Stimulated activated CD4-positive, alpha-beta T cell treated with anti-CD3 and anti-CD28 coated beads, Interleukin-2, amount 100 ng/mL, for 24 hours (primary cell): ENCODE measurements around the gene TOR1AIP2.
"Not testable (repeated sequence)": the region's sequence is repeated elsewhere in the genome, so short reads cannot be mapped to it uniquely, and the experiment has no call there.

Experiments
- DNase-seq, 2 donors: peaks; one replicate each; pipeline ENCODE4 v3.0.0-alpha.2; 2020

The TOR1AIP2 gene

DNA sequence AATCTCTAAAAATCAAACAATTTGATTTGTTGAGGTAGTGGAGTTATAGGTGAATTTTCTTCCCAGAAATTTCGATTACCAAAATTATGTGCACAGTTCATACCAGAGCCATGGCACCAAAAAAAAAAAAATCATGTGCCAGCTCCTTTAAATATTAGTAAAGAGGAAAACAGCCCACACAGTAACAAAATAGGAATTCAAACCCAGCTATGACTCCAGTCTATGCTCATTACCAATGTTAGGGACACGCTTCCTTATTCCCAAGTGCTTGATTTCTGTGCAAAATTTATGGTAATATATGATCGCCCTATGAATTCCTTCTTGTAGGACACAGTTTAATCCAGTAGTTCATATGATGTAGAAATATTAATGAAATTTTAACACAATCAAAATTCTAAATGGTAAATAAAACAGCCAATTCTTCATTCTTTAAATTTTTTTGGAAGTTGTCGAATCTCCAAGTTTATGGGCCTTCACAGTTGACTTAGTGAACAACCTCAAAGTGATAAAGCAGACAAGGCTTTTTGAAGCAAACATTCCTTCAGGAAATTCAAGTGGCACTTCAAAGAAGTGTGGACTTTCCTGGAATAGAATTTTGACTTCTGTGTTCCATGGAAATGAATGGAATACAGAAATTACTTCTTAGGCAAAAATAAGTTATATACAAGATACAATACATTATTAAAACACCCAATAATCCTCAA is 1.9 kb downstream of the TOR1AIP2 start:
- no peak for DNase-seq

DNA sequence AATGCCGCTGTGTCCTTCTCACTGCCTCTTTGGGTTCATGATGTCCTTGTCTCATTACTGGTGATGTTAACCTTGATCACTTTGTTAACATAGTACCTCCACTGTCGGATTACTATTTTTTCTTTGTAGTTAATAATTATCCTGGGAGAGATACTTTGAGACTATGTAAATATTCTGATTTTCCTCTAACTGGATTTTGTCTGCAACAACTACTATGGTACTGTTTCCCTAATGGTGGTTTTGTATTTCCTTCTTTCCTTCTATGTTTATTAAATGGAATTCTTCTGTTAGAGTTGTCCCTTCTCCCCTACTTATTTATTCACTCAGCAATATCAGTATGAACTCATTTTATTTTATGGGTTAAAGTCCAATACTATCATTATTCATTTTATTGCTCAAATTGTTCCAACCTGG is 4.2 kb downstream of the TOR1AIP2 start:
- no peak for DNase-seq

DNA sequence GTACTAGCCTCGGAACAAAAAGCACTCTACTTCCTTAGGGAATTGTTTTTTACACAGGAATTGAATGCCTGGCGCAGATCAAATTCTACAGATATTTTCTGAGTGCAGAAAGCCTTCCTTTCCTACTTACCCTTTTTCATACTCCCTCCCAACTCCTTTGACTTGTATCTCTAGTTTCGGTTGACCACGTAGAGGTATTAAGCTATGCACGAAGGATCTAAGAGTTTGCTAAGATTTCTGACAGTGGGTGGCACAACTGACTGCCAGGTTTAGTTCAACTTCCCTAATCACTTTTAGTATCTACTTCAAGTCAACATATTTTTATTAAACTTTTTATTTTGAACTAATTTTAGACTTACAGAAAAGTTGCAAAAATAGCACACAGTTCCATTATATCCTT is 5.0 kb downstream of the TOR1AIP2 start:
- no peak for DNase-seq

DNA sequence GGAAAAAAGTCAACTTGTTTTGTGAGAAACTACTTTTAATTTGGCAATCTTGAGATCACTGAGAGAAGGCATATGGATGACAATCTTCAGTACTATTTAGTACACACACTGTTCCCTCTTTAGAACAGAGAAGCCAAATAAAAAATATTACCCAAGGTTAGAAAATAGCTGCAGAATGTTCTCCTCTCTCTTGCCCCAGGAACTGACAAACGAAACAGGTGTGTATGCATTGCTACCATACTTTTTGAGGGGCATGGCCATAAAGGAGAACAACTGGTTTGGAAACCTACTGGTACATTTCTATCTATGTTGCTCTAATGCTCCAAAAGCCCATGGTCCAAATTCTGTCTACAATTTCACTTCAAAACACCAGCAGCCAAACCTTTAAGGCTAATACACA is 5.7 kb downstream of the TOR1AIP2 start:
- DNase-seq, result no peak

DNA sequence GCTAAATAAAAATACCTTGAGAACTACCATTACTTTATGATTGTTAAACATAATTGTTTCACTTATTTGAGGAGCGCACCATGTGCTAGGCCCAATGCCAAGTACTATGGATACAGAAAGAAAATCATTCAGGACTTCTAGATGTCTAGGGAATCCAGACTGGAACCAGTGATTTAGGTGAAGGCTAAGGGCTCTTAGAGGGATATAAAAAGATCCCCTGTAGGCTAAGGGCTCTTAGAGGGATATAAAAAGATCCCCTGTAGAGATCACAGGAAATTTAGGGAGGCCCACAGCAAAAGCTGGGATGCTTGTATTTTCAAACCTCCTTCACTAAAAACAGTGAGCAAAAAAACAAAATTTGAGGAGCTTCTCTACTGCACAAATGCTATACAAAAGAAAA is 6.7 kb downstream of the TOR1AIP2 start:
- DNase-seq, result no peak

DNA sequence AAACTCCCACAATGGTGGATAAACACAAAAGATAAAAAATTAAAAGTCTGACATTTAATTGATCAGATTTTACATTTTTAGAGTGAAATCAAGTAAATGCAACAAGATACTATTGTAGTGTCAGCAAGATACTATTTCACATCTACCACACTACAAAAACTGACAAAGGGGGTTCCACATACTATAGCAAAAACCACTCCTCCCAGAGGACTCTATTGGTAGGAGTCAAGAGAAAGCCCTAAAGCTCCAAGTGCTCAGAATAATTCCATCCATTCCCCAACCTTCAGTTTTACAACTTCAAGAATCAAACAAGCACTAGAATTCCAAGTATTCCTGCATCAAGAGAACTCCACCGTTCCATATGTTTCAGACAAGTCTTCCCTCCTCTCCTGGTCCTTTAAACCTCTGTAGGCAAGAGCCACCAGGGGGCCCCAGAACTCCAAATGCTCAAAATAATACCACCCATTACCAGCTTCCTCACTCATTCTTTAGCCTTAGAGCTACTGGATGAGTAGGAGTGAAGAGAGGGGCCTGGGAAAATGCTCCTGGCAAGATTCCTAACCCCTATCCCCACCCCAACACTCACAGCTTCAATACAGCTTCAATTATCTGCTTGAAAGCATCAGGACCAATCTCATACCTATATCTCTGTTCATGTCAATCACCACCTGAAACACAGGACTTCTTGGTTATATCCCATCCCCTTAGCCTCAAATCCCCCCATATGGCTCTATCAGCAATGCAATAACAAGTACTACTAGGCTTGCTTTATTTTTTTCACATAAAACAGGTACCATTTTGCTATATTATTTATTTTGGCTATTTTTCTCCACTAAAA is 9.9 kb downstream of the TOR1AIP2 start:
- DNase-seq, result peak; percentile 50 to 54

DNA sequence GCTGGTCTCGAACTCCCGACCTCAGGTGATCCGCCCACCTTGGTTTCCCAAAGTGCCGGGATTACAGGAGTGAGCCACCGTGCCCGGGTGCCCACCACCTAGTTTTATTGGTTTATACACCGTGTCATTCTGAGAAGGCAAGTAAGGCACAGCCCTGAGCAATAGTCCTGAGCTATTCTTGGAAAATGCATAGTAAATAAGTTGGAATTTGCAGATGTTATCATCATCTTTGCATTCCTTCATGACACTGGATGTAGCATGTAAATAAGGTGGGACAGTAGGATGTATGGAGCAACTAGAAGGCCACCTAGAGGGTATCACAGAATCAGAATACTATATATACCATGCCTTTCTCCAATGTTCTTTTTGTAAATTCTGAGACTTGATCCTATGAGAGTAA is 11.0 kb downstream of the TOR1AIP2 start:
- DNase-seq, result no peak

DNA sequence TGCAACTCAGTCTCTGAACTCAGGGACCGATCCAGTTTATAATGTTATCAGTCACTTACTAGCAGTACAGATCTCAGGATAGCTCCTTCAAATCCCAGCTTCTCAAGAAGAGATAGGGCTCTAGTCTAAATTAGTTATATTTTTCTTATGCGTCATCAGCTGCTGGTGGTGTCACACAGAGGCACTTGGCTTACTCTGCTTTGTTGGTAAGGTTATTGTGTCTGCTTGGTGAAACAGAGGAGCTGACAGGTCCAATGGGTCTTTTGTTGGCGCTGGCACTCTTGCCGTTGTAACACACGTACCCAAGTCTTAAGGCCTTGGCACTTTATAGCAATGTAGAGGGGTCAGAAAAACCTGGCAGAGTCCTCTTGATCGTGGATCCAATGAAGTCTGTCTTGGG is 12.2 kb downstream of the TOR1AIP2 start:
- DNase-seq, result no peak

DNA sequence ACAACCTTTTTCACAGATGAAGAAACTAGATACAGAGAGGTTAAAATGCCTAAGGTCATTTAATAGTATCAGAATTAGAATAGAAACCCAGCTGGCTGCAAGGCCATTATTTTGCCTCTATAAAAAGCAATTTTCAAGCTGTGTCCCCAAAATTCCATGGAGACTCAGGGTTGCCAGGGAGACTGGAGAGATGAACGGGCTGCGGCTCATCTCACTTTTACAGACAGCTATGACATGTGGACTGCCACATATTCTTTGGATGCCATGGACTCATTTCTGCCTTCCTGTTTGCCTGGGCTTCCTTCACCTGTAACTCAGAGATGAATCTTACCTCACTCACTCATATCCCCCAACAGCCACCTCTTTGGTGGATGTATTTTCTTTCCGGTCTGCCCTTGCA is 17.0 kb downstream of the TOR1AIP2 start:
- DNase-seq, result no peak

DNA sequence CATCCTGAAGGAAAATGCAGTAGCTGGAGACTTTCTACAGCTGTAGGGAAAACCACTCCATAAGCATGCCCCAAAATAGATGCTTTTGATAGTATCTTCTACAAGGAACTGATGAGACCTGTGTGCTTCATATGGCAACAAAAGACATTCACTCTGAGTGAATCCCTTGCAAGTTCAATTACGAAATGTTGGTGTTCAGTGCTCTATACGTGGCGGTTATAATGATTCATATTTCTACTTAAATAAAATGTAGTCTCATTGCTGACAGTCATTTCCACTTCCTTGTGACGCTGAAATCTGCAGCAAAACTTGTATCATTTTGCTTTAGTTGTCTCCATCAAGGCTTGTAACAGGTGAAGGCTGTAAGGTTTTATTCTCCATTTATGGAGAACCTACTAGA is 20.6 kb downstream of the TOR1AIP2 start:
- no peak for DNase-seq

DNA sequence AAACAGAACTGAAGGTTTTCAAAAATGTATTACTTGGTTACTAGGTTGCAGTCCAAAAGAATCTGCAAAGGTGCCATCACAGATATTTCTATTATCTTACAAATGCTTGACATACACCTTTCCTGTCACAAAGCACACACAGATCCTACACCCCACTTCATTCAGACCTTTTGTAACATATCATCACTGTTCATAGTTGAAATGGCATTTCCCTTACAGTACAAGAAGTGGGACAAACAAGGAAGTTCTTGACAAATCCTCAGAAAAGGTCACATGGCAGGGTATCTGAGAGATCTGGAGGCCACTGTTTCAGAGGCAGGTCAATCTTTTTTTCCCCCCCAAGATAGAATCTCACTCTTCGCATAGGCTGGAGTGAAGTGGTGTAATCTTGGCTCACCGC is 21.3 kb downstream of the TOR1AIP2 start:
- DNase-seq, result no peak

DNA sequence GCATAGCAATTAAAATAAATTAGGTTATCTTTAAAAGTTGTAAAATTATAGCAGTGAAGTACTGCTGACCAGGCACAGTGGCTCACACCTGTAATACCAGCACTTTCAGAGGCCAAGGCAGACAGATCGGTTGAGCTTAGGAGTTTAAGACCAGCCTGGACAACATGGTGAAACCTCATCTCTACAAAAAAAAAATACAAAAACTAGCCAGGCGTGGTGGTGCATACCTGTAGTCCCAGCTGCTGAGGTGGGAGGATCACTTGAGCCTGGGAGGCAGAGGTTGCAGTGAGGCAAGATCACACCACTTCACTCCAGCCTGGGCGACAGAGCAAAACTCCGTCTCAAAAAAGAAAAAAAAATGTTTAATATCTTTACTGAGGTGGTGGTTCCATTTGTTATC is 21.8 kb downstream of the TOR1AIP2 start:
- not testable (repeated sequence) for DNase-seq

DNA sequence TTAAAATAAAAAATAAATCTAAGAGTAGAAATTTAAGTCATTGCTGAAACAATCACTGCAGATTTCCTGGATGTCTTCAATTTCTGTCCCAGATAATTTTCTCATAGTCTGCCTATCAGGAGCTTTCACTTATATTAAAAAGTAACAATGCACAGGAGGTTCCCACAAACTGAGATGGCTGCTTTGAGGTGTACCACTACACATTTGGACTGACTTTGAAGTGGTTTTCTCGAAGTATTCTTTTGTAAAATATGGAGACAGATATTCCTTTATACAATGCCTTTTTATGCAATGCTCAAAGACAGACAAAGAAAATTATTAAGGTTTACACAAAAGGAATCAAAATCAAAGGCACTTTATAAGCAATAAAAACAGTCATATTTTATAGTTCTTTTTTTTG is 24.5 kb downstream of the TOR1AIP2 start:
- no peak for DNase-seq

DNA sequence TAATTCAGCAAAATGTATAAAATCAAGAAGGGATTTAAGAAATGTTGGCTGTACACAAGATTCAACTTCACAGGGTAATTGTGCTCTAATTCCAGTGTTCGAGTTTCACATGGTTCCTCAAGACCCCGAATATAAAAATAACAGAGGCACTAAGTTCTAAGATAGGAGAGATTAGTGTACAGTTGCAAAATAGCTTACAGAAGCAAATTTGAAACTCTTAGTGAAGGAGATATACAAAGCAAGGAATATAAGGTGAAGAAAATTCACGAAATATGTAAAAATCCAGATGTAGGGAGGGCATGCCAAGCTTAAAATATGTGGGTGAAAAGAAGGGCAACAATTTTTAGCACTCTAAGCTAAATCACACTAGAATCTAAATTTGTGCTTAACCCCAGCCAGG is 29.4 kb downstream of the TOR1AIP2 start:
- no peak for DNase-seq

DNA sequence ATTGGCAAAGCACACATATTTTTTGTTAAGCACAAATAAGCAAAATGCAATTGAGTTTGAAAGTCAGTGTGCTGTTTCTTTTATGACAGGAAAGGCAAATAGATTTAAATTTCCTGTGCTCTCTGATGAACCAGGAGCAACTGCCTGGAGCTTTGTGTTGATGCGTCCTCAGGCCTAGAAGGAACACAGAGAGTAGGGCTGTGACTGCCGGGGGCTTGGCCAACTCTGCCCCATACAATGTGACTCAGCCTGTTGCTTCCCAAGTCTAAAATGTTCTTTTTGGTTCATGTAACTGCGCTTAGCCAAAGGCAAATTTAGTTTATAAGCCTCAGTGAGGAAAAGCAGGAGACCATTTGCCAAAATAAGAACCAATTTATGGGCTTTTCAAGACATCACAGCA is 37.5 kb downstream of the TOR1AIP2 start:
- DNase-seq, result no peak

DNA sequence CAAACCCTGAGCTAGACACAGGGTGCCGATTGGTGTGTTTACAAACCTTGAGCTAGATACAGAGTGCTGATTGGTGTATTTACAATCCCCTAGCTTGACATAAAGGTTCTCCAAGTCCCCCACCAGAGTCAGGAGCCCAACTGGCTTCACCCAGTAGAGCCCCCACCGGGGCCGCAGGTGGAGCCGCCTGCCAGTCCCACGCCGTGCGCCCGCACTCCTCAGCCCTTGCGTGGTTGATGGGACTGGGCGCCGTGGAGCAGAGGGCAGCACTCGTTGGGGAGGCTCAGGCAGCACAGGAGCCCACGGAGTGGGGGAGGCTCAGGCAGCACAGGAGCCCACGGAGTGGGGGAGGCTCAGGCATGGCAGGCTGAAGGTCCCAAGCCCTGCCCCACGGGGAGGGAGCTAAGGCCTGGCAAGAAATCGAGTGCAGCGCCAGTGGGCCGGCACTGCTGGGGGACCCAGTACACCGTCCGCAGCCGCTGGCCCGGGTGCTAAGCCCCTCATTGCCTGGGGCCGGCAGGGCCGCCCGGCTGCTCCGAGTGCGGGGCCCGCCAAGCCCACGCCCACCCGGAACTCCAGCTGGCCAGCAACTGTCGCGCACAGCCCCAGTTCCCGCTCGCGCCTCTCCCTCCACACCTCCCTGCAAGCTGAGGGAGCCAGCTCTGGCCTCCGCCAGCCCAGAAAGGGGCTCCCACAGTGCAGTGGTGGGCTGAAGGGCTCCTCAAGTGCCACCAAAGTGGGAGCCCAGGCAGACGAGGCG is 40.7 kb downstream of the TOR1AIP2 start:
- DNase-seq, result not testable (repeated sequence)

DNA sequence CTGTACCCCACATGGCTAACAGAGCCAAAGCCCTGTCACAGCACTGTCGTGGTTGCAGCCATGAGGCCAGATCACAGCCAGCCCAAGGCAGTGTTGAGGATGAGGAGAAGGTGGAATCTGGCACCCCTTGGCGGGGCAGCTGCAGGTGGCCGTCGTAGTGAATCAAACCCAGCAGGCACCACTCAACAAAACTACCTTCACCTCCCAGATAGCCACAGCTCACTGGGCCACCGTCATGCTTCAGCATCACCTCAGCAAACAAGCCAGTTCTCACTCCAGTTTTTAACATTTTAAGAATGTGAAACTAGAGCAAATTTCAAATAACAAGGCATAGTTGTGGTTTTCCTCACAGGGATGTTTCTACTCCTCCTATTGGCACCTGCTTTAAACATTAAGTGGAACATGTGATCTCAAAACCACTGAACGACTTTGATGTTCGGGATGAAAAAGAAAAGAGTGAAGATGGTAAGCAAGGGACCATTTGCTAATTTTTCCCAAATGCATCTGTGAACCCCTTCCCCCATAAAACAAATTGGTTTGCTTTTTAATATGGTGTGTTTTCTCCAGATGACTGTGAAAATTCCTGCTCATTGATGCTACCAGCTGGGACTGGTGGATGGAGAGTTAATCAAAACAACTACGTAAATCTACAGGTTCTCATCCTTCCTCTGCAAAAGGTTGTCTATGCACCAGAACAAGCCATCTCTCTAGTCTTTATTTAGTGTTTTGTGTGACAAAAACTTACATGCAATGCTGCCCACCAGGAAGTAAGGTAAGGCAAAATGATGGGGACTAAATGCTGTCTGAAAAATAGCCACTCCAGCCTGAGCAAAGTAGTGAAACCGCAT is 45.5 kb downstream of the TOR1AIP2 start:
- DNase-seq, result peak in 1 of 2 donors; percentile 7

DNA sequence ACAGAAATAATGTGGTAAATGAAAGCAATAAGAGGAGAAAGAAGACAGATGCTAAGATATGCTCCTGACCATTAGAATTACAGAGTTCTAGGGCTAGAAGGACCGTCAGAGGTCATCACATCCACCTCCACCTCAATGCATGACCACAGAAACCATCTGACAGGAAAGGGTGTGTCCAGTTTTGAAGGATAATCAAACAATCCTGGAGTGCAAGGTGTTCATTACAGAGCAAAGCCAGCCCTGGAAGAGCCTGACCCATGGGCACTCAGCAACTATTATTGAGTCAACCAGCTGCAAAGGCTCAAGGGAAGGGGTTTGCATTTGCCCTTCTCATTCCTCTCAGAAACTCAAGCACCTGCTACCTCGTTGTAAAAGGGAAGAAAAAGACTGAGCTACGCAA is 46.4 kb downstream of the TOR1AIP2 start:
- DNase-seq, result no peak

DNA sequence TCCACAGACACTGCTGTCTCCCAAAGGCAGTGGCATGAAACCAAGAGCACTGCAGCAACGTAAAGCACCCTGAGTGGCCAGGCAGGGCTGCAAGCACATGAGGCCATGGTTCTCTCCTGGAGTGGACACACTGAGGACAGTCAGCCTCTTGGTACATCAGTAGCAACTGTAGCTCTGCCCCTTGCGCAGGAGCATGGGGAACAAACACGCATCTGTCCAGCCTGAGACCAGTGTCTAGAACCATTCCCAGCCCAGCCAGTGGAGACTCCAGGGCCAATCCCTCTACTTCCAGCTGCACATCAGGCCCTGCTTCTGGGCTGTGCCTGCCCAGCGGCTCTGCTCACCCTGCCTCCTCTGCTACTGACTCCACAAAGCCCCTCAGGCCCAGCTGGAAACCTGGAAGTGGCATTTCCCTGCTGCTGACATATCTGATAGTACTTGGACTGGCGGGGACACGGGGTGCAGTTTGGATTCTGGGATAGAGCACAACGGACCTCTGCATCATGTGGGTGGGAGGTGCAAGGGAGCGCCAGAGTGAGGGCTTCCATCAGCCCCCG is 49.0 kb downstream of the TOR1AIP2 start:
- DNase-seq, result no peak

DNA sequence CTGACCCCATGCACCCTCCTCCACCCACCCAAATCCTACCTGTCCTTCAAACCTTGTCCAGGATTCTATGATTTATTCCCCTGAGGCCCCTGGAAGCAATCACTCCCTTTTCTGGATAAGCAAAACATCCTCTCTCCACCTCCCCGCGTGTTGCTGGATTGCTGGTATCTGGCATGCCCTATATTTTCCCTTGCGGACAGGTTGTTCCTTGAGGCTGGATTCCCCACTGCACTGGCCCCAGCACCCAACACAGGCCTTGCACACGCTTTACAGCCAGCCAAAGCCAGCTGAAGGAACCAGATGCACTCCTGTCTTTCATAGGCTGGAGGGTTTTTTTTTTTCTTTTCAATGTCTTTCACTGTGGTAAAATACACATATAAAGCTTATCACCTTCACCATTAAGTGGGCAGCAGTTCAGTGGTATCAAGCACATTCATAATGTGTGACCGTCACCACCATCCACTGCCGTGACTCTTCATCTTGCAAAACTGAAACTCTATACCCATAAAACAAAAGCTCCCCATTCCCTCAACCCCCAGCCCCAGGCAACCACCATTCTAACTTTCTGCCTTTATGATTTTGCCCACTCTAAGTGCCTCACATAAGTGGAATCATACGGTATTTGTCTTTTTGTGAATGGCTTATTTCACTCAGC is 50.9 kb downstream of the TOR1AIP2 start:
- no peak for DNase-seq

DNA sequence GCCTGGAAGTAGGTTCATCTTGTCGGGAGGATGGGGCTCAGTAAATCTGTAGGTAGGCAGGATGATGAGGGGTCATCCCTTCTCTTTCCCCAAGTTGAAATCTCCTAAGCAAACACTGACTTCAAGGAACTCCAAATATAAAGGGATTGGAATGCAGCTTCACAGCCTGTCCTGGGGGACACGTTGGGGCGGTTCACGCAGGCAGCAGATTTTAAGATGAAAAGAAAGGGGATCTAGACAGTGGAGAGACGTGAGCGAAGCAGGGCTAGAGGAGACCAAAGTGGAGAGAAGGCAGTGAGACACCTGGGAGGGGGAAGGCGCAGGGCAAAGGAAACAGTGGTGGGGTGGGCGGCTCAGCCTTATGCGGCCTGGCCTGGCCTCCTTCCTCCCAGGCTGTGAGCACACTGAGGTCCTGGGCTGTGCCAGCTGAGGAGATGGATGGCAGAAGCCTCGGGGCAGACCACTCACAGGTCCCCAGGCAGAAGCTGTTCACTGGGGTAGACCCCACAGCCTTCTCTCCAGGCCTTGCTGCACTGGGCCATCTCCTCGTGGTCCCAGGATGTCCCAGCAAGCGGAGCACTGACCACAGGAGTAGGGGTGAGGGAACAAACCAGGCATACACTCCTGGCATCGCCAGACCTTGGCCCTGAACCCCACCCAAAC is 51.7 kb downstream of the TOR1AIP2 start:
- no peak for DNase-seq
